ENCODE measurements around the gene FPR3.
"Not testable (repeated sequence)": the region's sequence is repeated elsewhere in the genome, so short reads cannot be mapped to it uniquely, and the experiment has no call there.

Gene FPR3

DNA sequence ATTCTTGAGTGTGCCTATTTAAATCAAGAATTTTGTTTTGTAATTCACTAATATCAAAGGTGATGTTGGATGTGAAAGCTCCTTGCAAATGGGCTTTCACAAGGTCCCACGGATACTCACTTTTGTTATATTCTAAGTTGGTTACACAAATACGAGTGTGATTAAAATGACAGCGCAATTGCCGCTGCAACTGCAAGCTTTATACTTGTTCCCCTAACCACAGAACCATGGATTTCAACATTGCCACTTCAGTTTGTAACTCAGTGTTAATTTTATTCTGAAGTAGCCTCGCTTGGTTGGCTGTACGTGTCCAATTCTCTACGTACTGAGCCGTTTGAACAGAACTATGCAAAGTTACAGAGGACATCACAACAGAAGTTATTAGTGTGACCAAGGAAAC, 10.4 kb downstream of the FPR3 start:
- H3K9me3 ChIP-seq (ENCODE audit: control insufficient read depth, low read length); H3K4me3 ChIP-seq (ENCODE audit: insufficient read depth, low read depth, low read length, poor library complexity, severe bottlenecking); H3K27me3 ChIP-seq (replicated peaks; ENCODE audit: control insufficient read depth, insufficient read depth, low read length, poor library complexity, severe bottlenecking); H3K4me1 ChIP-seq (ENCODE audit: control insufficient read depth, insufficient read depth, low read length, poor library complexity, severe bottlenecking); DNase-seq; H3K27ac ChIP-seq (ENCODE audit: insufficient read depth, low read length, poor library complexity, severe bottlenecking); H3K36me3 ChIP-seq (ENCODE audit: control insufficient read depth, insufficient read depth, low read length): not testable (repeated sequence)

DNA sequence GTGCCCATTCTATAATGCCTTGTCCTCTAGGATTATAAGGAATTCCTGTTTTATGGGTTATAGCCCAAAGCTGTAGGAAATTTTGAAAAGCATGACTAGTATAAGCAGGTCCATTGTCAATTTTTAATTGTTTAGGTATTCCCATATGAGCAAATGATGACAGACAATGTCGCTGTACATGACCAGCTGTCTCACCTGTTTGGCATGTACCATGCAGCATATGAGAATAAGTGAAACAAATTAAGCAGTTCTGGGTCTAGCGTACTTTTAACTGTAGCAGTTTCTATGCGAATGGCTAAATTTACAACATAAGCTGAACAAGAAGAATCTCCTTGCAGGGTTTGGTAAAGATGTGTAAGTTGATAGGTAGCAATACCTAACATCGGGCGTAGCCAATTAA, 11.6 kb downstream of the FPR3 start:
- not testable (repeated sequence) for H3K27ac ChIP-seq (ENCODE audit: insufficient read depth, low read length, poor library complexity, severe bottlenecking); DNase-seq; H3K27me3 ChIP-seq (replicated peaks; ENCODE audit: control insufficient read depth, insufficient read depth, low read length, poor library complexity, severe bottlenecking); H3K4me1 ChIP-seq (ENCODE audit: control insufficient read depth, insufficient read depth, low read length, poor library complexity, severe bottlenecking); H3K36me3 ChIP-seq (ENCODE audit: control insufficient read depth, insufficient read depth, low read length); H3K9me3 ChIP-seq (ENCODE audit: control insufficient read depth, low read length); H3K4me3 ChIP-seq (ENCODE audit: insufficient read depth, low read depth, low read length, poor library complexity, severe bottlenecking)

DNA sequence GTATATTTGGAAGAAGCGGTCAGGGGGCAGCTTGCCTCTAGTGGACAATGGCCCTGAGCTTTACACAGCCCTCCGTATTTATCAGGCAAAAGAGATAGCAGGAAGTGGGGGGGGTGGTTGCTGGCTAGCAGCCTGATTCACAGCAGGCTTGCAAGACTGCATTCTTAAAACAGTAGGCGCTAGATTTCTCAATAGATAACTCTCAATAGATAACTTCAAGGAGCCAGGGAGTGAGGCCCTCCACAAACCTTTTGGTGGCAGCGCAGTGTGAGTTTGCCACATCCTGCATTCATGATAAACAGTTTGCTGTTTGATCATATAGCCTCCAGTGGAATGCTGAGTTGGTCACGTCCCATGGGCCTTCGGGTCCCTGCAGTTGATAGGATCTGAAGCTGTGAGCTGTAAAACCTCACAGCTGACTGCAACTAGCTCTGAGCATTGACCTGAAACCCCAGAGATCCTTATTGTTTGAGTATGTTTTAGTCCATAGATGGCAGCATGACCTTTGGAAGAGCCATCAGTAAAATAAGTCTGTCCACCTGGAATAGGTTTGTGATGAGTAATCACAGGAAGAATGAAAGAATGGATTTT, 12.2 kb downstream of the FPR3 start:
- Histone ChIP-seq H3K4me3 (ENCODE audit: insufficient read depth, low read depth, low read length, poor library complexity, severe bottlenecking) (no peak overlapping the region), H3K27ac (ENCODE audit: insufficient read depth, low read length, poor library complexity, severe bottlenecking) (no peak overlapping the region), H3K4me1 (ENCODE audit: control insufficient read depth, insufficient read depth, low read length, poor library complexity, severe bottlenecking) (no peaks in the 10 kb centered on the region)

DNA sequence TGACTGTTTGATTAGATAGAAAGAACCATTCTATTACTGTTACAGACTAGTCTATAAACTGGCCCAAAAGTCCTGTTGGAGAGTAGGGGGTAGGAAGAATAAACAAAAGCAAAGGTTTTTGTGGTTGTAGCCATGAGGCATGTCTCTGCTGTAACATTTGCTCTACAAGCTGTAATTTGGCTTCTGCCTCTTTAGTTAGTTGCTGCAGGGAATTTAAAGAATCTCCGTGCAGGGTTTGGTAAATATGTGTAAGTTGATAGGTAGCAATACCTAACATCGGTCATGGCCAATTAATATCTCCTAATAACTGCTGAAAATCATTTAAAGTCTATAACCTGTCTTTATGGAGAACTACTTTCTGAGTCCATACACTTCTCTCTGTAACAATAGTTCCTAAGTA, 13.0 kb downstream of the FPR3 start:
- no peak overlapping the region for H3K4me3 ChIP-seq (ENCODE audit: insufficient read depth, low read depth, low read length, poor library complexity, severe bottlenecking)

More for the DNA sequence above, 12.2 kb downstream of the FPR3 start:
- H3K36me3 ChIP-seq (ENCODE audit: control insufficient read depth, insufficient read depth, low read length): no peaks in the 10 kb centered on the region
- no peaks in the 10 kb centered on the region for H3K9me3 ChIP-seq (ENCODE audit: control insufficient read depth, low read length)
- DNase-seq: no peak
- H3K27me3 ChIP-seq (replicated peaks; ENCODE audit: control insufficient read depth, insufficient read depth, low read length, poor library complexity, severe bottlenecking): no peaks in the 10 kb centered on the region

DNA sequence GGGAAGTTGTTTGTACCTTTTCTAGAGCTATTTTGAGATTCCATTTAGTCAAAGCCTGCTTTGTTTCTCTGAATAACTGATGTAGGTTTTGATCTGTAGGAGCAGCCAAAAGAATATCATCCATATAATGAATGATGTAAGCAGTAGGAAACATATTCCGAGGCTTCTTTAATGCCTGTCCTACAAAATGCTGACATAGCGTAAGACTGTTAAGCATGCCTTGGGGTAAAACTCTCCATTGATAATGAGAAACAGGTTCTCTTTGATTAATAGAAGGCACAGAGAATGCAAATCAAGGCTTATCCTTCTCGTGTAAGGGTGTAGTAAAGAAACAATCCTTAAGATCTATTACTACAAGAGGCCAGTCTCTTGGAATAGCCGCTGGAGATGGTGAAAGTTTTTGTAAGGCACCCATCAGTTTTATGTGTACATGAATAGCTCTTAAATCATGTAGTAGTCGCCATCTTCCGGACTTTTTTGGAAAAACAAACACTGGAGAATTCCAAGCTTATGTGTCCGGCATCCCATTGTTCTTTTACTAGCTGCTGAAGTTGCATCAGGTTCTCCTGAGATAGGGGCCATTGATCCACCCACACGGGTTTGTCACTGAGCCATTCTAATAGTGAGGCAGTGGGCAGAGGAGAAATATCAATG, 13.5 kb downstream of the FPR3 start:
- Histone ChIP-seq H3K4me1 (ENCODE audit: control insufficient read depth, insufficient read depth, low read length, poor library complexity, severe bottlenecking) (no peaks in the 10 kb centered on the region), H3K27ac (ENCODE audit: insufficient read depth, low read length, poor library complexity, severe bottlenecking) (no peak overlapping the region), H3K4me3 (ENCODE audit: insufficient read depth, low read depth, low read length, poor library complexity, severe bottlenecking) (no peak overlapping the region), H3K9me3 (ENCODE audit: control insufficient read depth, low read length) (no peaks in the 10 kb centered on the region), H3K36me3 (ENCODE audit: control insufficient read depth, insufficient read depth, low read length) (no peaks in the 10 kb centered on the region), H3K27me3 (replicated peaks; ENCODE audit: control insufficient read depth, insufficient read depth, low read length, poor library complexity, severe bottlenecking) (no peaks in the 10 kb centered on the region)
- DNase-seq: no peak

More for the DNA sequence above, 13.0 kb downstream of the FPR3 start:
- H3K36me3 ChIP-seq (ENCODE audit: control insufficient read depth, insufficient read depth, low read length): no peaks in the 10 kb centered on the region
- DNase-seq: no peak
- H3K4me1 ChIP-seq (ENCODE audit: control insufficient read depth, insufficient read depth, low read length, poor library complexity, severe bottlenecking): no peaks in the 10 kb centered on the region
- no peak overlapping the region for H3K27ac ChIP-seq (ENCODE audit: insufficient read depth, low read length, poor library complexity, severe bottlenecking)
- no peaks in the 10 kb centered on the region for H3K9me3 ChIP-seq (ENCODE audit: control insufficient read depth, low read length)
- no peaks in the 10 kb centered on the region for H3K27me3 ChIP-seq (replicated peaks; ENCODE audit: control insufficient read depth, insufficient read depth, low read length, poor library complexity, severe bottlenecking)

DNA sequence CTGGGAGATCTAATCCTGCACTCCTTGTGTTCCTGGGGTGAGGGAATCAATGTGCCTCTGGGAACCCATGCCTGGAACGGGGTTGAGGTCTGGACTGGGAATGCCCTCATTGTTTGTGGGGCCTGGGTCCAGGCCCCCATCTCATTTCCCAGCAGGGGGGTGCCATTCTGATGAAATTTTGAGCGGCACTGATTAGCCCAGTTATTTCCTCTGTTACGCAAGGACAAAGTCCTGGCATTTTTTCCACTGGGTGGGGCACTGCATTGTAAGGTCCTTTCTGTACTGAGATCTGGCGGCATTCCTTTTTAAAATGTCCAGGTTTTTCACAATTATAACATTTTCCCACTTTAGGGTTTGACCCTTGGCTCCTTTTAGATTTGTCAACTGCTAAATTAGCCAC, 14.8 kb downstream of the FPR3 start:
- no peaks in the 10 kb centered on the region for H3K36me3 ChIP-seq (ENCODE audit: control insufficient read depth, insufficient read depth, low read length)
- H3K27ac ChIP-seq (ENCODE audit: insufficient read depth, low read length, poor library complexity, severe bottlenecking): no peak overlapping the region
- no peaks in the 10 kb centered on the region for H3K9me3 ChIP-seq (ENCODE audit: control insufficient read depth, low read length)
- no peaks in the 10 kb centered on the region for H3K27me3 ChIP-seq (replicated peaks; ENCODE audit: control insufficient read depth, insufficient read depth, low read length, poor library complexity, severe bottlenecking)
- H3K4me3 ChIP-seq (ENCODE audit: insufficient read depth, low read depth, low read length, poor library complexity, severe bottlenecking): no peak overlapping the region
- H3K4me1 ChIP-seq (ENCODE audit: control insufficient read depth, insufficient read depth, low read length, poor library complexity, severe bottlenecking): no peaks in the 10 kb centered on the region
- DNase-seq: no peak

DNA sequence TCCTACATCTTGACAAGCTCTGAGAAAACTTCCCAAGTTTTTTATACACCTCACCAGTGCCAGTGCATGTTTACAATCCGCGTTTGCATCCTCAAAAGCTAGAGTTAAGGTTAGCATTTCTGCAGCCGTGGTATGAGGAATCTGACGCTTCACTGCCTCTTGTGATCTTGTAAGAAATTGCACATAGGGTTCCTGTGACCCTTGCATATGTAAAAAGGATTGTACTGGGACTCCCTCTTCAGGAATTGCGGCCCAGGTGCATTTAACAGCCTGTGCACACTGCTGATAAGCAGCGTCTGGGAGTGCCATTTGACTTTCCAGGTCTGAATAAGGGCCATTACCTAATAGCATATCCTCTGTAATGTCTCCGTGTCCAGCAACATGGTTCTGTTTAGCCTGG, 15.3 kb downstream of the FPR3 start:
- no peak for DNase-seq
- Histone ChIP-seq H3K36me3 (ENCODE audit: control insufficient read depth, insufficient read depth, low read length) (no peaks in the 10 kb centered on the region), H3K4me1 (ENCODE audit: control insufficient read depth, insufficient read depth, low read length, poor library complexity, severe bottlenecking) (no peaks in the 10 kb centered on the region), H3K27me3 (replicated peaks; ENCODE audit: control insufficient read depth, insufficient read depth, low read length, poor library complexity, severe bottlenecking) (no peaks in the 10 kb centered on the region), H3K27ac (ENCODE audit: insufficient read depth, low read length, poor library complexity, severe bottlenecking) (no peak overlapping the region), H3K9me3 (ENCODE audit: control insufficient read depth, low read length) (no peaks in the 10 kb centered on the region), H3K4me3 (ENCODE audit: insufficient read depth, low read depth, low read length, poor library complexity, severe bottlenecking) (no peak overlapping the region)

DNA sequence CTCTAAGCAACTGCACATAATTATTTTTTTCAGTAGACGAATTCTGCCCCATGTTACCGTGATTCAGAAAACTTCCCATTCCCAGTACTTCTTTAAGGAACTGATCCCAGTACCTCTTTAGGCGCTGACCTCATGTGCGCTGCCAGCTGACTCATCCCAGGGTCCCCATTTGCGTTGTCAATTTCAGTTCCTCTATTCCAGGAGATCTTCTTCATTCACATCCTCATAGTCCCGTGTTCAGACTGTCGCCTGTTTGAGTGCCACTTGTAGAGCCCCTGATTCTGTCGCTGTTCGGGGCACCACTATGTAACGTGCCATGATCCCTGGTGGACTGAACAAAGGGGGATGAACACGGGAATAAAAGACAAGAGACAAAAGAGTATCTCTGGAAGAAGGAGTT, 16.4 kb downstream of the FPR3 start:
- Histone ChIP-seq H3K9me3 (ENCODE audit: control insufficient read depth, low read length) (no peaks in the 10 kb centered on the region), H3K27ac (ENCODE audit: insufficient read depth, low read length, poor library complexity, severe bottlenecking) (no peak overlapping the region), H3K4me1 (ENCODE audit: control insufficient read depth, insufficient read depth, low read length, poor library complexity, severe bottlenecking) (no peaks in the 10 kb centered on the region), H3K4me3 (ENCODE audit: insufficient read depth, low read depth, low read length, poor library complexity, severe bottlenecking) (no peak overlapping the region), H3K36me3 (ENCODE audit: control insufficient read depth, insufficient read depth, low read length) (no peaks in the 10 kb centered on the region), H3K27me3 (replicated peaks; ENCODE audit: control insufficient read depth, insufficient read depth, low read length, poor library complexity, severe bottlenecking) (no peaks in the 10 kb centered on the region)
- no peak for DNase-seq

DNA sequence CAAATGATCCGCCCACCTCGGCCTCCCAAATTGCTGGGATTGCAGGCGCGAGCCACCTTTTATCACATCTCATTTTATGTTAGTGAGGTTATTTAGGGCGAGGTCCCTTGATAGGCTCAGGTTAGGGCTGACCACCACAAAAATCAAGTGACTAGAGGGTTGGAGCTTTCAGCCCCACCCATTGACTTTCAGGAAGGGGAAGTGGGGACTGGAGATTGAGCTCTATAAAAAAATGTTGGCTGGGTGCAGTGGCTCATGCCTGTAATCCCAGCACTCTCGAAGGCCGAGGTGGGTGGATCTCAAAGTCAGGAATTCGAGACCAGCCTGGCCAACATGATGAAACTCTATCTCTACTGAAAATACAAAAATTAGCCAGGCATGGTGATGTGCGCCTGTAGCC, 20.1 kb downstream of the FPR3 start:
- Histone ChIP-seq H3K27ac (ENCODE audit: insufficient read depth, low read length, poor library complexity, severe bottlenecking) (no peak overlapping the region), H3K36me3 (ENCODE audit: control insufficient read depth, insufficient read depth, low read length) (no peaks in the 10 kb centered on the region), H3K4me1 (ENCODE audit: control insufficient read depth, insufficient read depth, low read length, poor library complexity, severe bottlenecking) (no peaks in the 10 kb centered on the region), H3K4me3 (ENCODE audit: insufficient read depth, low read depth, low read length, poor library complexity, severe bottlenecking) (no peak overlapping the region), H3K27me3 (replicated peaks; ENCODE audit: control insufficient read depth, insufficient read depth, low read length, poor library complexity, severe bottlenecking) (no peaks in the 10 kb centered on the region), H3K9me3 (ENCODE audit: control insufficient read depth, low read length) (no peaks in the 10 kb centered on the region)
- no peak for DNase-seq

DNA sequence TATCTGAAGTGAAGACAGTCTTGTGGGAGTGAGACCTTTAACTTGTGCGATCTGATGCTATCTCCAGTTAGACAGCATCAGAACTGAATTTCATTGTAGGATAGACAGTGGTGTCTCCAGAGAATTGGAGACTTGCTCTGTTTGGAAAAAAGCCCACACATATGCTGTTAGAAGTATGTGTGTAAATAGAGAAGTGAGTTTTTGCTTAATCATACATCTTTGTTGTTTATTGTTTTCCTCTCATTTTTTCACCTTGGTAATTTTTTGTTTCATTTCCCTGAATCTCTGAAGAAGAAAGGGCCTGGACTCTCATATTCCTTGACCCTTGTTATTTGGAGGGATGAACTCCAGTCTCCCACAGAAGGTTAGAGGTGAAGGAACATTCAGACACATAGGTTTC, 21.8 kb downstream of the FPR3 start:
- Histone ChIP-seq H3K4me1 (ENCODE audit: control insufficient read depth, insufficient read depth, low read length, poor library complexity, severe bottlenecking) (no peaks in the 10 kb centered on the region), H3K36me3 (ENCODE audit: control insufficient read depth, insufficient read depth, low read length) (no peaks in the 10 kb centered on the region), H3K27ac (ENCODE audit: insufficient read depth, low read length, poor library complexity, severe bottlenecking) (no peak overlapping the region), H3K27me3 (replicated peaks; ENCODE audit: control insufficient read depth, insufficient read depth, low read length, poor library complexity, severe bottlenecking) (no peaks in the 10 kb centered on the region), H3K4me3 (ENCODE audit: insufficient read depth, low read depth, low read length, poor library complexity, severe bottlenecking) (no peak overlapping the region), H3K9me3 (ENCODE audit: control insufficient read depth, low read length) (no peaks in the 10 kb centered on the region)
- DNase-seq: no peak
